Cerebellar cortex (tissue), 1 donor: ENCODE results near the gene SYTL4.

Source experiments
- DNase-seq: peaks from one replicate; pipeline ENCODE4 v3.0.0-alpha.2; 2015; ENCODE audit warnings: low spot score

The SYTL4 gene

DNA sequence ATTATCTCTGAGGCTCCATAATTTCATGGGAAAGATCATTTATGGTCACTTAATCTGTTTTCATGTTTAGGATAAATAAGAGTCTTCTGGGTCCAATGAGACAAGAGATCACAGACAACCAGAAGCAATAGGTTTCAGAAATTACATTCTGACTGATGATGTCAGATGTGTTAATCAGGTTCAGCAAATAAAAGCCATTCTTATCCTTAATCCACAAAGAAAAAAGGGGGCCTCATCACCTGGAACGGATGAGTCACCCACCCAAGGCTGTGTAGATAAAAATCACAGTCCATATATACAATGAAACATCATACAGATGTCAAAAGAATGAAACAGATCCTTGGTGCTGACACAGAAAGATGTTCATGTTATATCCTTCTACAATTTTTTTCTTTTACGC lies 36.6 kb downstream of the SYTL4 start:
- DNase-seq = no peak

DNA sequence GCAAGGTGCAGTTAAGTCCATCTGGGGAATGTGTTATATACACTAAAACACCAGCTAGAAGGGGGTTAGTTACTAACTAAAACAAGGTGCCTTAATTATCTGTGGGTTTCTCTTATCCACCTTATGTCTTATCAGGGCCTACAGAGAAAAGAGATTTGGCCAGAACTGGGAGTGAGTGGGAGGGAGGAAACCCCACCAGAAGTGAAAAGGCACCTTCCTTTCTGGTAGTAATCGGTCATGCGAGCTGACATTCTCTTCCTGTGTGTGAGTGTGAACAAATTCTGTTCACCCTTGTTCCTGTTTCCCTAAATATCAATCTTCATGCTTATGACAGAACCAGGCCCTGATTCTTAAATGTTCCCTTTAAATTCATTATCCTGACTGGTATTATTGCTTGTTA lies 44.4 kb downstream of the SYTL4 start:
- no peak for DNase-seq

DNA sequence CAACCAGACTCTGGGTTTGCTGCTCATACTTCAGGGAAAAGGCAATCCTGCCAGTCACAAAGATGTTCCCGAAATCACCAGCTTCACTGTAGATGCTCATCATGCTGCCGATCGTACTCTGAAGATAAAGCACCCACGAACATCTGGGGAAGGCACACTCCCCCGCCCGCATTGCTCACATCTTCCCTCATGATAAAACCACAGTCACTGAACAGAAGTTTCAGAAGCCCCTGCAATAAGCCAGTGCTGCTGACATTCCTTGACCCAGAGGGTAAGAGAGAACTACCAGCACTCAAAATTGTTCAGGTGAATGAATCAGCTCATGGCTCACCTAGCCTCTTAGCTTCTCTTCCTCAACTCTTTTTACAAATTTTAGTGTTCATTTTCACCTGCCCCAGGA lies 44.8 kb downstream of the SYTL4 start:
- DNase-seq = no peak

DNA sequence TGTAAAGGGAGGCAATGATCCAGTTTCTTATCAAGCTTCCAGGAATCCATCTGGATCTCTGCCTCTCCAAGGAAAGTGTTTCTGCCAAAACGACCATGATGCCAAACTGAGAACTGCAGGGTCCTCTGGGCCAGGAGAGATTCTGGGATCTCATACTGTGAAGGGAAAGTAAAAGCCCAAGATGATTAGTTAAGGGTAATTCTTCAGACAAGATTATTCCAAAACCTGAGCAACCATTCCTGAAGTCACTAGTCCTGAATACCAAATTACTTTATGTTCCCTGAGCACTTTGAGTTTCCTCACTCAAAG lies 46.0 kb downstream of the SYTL4 start:
- DNase-seq = no peak

DNA sequence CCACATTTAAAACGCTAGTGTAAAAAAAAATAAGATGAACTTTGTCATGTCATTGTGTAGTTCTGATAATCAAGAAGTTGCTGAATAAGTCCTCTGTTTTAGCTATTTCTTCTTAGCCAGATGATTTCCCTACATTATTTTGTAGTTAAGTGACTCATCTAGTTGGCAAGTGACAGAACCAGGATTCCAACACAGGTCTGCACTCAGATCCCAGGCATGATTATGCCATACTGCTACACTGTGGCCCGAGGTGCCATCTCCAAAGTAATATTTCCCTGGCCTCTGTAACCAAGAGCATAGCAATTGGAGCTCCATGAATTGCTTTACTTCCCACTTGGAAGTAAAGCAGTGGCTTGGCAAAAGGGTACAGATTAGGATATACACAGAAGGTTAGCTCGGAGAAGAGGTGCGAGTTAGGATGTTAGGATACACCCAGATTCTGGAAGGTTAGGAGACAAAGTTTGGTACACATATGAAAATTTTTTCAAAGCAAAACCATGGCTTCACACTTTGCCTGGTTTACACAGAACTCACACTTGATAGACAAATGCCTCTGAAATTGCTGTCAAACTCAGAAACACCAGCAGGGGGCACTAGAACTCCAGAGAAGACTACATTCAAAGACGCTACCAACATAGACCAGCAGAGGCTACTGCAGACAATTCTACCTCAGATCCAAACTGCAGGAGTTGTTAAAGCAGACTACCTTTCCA lies 46.5 kb downstream of the SYTL4 start:
- peak; percentile 65 for DNase-seq

DNA sequence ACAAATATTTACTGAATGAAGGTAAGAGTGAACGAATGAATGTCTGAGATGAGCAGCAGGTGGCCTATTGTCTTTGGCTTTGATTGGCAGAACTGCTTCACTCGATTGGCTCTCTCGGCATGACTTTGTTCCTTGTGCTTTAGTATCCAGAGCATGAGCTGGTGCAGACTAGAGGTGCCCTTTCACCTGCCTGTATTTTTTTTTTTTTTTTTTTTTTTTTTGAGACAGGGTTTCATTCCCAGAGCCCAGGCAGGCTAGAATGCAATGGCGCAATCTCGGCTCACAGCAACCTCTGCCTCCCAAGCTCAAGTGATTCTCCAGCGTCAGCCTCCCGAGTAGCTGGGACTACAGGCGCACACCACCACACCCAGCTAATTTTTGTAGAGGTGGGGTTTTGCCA lies 49.0 kb downstream of the SYTL4 start:
- no peak for DNase-seq

DNA sequence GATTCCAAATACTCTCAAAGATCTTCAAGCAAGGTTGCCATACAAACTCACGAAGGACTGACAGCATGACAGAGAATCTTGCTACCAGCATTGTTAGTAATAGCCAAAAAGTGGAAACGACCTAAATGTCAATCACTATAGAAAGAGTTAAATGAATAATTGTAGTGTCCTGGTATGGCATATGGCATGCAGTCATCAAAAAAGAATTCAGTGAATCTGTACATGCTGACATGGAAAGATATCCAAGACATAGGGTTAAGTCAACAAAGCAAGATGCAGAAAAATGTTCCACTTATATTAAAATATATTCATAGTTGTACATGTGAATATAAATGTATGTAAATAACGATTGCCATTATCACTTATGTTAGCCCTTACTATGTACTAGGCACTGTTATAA lies 50.3 kb downstream of the SYTL4 start:
- no peak for DNase-seq

DNA sequence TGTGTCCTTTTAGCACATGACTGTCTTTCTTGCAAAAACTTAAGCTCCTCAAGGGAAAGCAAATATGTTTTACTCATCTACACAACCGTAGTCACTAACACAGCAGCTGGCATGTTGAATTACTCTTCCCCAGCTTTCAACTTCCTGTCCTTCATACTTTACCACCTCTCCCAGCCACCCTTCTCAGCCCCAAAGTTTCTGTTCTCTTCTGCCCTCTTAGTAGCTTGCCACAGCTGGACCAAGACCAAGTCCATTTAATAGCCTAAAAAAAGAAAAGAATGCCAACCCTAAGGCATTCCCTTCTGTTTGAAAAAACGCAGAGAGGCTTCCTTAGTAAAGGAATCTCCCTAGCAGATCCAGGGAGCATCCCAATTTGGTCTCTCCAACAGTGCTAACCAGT lies 51.2 kb downstream of the SYTL4 start:
- DNase-seq = no peak

DNA sequence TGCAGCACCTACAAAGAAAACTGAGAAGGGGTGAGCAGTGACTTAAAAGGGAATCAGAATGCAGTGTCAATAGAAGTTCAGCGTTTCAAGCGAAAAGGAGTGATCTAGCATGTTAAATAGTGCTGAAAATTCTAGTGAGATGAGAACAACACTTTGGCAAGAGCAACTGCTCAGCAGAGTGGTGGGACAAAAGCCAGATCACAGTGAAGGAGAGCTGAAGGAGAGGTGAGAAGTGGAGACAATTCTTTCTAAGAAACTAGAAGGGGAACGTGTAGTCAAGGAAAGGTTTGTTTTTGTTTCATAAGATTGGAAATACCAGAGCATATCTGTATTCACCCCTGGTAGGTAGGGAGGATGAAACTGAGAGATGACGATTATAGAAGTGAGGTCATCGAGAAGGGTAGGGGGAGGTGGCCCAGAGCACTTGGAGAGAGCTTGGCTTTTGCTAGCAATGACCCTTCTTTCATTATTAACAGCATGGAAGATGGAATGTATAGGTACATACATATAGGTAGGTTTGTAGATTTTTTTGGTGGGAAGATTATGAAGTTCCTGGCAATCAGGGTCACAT lies 54.2 kb downstream of the SYTL4 start:
- DNase-seq = no peak

DNA sequence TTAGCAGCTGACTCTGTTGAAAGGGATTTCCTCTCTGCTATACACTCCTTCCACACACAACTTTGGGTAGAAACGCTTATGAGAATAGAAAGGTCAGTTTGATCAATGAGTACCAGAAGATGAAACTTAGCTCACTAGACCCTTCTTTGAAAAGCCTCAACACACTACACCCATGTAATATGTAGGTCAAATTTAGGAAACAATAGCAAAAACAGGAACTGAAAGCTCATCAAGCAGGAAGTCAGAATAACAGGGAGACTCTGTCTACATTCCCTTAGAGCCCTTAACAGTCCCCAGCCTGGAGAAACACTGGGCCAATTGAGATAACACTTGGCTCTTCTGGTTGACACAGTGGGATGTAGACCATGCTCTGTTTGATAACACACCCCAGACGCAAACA lies 57.2 kb downstream of the SYTL4 start:
- no peak for DNase-seq

DNA sequence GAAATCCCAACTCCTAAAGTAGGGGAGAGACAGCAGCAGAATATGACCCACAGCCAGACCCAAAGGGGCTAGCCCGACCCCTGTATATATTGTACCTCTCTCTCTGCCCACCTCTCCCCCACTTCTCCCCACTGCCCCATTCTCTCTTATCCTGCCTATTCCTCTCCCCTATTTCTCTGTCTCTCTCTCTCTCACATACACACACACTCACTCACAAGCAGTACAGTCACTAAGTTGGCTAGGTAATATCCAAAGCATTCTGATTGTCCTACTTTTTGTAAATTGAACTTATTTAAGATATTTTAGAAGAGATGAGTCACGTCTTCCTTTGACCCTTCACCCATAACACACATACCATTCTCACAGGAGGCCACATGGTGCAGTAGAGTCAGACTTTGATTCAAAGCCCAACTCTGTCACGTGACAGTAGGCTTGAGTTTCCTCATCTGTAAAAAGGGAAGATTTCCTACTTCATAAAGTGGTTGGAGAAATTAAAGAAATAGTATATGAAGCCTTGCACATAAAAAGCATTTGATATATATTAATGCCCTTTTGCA lies 58.4 kb downstream of the SYTL4 start:
- no peak for DNase-seq

DNA sequence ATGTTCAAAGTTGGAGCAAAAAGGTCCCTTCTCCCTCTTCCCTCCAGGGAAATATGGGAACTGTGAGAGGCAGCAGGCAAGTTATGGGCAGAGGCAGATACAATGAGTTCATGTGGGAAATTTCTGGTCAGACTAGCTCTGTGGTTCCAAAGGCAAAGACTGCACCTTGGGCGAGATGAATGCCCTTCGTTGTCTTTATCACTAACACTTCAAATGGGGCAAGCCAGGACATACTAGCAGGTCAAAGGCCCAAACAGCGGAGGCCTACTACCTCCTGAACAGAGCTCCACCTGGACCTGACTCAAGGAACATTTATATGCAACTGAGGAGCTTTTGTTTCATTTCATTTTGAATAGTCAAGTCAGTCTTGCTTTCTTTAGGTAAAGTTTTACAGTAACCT lies 59.0 kb downstream of the SYTL4 start:
- DNase-seq = no peak

DNA sequence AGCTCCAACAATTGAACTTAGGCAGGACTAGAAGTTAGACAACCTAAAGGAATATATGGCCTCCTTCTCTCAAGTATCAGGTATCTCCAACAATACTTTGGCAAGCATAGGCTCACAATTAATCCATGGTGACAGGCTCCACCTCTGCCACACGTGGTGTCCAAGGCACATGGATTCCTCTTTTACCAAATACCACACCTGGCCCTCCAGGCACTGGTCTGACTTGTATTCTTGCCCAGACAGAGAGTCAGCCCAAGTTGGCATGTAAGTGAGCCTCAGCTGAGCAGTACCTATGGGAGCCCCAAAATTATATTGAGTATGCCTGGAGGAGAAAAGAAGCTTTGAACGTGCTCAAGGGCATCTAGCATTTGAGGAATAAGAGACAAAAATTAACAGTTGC lies 68.3 kb downstream of the SYTL4 start:
- DNase-seq = no peak

DNA sequence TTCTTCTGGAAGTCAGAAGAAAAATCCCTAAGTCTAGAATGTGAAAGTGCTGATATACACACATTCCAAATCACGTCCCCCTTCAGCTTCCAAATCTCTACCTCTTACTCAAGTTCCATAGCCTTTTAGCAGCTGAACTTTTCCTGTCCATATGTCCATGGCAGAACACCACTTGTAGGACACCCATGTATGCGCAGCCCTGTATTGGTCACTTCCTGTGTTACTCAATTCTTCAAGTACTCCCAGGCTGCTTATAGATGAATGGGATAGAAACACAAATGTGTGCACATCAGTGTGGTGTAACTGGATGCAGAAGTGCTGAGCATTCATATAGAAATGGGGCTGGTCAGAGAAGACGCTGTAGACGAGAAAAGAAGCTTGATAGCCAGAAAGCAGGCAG lies 69.1 kb downstream of the SYTL4 start:
- no peak for DNase-seq

DNA sequence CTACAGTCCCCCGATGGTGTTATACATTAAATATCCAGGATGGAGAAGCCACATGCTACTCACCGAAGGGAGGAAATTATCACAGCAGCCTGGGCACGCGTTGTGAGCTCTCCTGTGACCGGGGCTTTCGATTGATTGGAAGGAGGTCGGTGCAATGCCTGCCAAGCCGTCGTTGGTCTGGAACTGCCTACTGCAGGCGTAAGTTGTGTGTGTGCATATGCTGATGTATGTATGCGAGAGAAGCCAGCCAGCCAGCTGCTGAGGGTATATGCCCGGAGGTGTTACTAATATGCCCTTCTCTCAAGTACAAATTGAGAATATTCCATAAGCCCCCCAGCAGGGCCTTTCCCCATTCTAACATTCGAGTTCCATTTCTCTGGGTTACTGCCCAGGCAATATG lies 69.8 kb downstream of the SYTL4 start:
- DNase-seq = no peak

DNA sequence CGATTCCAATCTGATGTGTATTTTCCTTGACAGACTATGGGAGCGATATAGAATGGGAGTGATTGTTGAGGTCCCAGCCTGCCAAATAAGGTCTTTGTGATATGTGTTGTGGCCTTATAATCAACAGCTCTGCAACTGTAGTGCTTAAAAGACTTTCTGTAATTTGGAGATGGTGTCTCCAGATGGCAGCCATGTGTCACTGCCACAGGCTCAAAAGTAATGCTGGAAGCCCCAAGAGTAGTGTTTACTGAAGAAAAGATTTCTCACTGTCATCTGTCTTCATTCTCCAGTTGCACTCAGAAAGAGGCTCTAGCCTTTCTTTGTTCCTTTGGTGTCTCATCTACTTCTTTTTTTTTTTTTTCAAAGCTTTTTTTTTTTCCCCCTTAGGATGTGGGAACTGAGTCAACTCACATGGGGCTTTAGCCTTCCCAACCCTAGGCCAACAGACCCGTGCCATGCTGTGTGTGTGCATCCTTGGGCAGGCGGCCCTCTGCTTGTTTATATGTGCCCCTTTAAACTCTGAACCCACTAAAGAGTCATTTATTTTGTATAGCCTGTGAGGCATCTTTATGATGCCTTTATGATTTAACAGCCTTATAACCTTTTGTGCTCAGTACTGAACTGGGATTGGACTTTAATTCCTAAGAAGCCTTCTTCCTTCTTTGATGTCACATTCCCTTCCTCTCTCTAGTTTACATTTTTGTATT lies 72.3 kb downstream of the SYTL4 start:
- DNase-seq = no peak

DNA sequence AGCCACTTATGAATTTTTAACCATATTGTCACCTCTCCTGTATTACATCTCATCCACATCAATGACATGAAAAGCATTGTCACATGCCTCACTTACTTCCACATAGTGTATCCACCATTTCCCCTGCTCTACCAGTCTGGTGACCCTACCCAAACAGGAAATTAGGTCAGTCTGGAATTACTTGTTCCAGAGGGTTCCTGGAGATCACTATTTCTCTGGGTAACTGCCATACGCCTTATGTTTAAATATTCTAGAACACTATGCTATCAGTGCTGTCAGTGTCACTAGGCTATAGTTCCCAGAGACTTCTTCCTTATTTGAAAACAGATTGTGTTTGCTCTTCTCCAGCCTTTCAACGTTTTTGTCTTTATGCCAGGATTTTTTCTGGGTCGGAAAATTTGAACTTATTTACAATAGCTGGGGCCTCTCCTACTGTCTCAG lies 73.0 kb downstream of the SYTL4 start:
- DNase-seq = no peak

DNA sequence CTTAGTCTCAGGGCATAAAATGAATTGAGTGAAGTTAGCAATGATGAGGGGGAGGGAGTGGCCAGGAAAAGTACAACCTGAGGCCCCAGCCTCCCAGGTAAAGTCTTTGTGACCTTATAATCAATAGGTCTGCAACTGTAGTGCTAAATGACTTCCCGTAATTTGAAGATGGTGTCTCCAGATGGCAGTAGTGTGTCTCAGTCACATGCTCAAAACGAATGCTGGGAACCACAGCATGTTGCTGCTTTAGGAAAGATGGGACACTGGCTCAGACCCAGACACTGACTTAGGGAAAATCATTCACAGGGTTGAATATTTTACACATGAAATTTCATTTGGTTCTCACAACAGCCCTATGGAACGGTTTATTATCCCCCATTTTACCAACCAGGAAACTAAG lies 77.7 kb downstream of the SYTL4 start:
- DNase-seq = no peak

DNA sequence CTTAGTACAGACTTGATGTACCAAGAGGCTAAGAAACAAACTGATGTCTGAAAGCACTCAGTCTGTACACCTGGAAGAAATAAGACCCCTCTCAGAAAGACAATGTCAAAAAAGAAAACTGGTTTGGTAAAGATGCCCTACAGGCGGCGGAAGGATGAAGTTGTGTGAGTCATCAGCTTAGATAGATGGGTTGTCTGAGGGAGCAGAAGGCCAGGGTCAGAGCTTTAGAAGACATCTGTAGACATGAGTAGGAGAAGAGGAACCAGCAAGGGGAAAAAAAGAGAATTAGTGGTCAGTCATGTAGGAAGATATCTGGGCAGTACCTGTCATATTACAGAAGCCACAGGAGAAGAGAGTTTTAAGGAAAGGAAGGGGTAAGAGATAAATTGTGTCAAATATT lies 79.7 kb downstream of the SYTL4 start:
- DNase-seq = no peak

DNA sequence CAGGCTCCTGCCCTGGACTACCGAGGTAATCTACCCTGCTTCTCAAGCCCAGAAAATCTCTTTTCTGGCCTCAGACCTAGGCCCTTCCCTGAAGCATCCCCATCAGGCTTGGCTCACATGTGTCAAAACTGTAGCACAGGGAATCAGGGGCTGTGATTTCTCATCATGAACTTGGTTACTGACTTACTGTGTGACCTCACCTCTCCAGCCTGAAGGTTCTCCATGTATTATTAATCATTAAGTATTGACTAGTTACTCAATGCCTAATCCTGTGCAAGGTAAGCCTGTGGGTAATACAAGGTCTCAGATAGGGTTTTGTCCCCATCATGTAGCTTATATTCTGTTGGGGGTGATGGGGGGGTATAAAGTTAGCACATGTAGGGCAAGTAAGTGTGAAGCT lies 81.1 kb downstream of the SYTL4 start:
- no peak for DNase-seq

DNA sequence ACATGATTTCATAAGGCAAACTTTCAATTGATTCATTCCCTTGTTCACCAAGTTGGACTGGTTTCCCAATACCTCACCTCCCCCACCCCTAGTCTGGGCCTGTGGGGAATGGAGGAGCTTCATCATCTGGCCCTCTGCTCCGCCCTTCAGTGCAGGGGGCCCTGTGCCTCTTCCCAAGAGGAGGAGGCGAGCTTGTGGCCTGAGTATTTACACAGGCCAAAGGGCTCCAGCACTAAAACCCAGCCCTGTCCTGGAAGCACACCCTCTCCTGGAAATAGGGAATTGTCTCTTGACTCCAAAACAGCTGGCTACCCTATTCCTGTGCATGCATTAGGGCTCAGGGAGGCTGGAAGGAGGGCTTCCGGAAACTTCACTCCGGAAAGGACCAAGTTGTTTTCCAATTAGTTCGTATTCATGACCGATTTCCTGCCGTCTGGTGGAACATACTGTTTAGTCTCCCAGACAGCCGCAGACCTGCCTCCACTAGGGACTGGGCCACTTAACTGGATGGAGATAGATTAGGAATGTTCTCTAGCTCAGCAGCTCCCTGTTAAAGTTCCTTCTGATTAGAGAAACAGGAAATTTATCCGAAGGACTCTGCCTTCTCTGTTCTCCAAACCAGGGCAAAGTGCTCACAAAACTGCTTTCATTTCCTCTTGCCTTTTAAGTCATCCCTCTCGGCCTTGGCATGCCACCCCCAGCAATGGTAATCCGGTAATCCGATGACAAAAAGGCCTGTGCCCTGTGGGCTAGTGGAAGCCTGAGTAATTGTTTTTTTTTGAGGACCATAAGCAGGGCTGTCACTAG lies 82.2 kb downstream of the SYTL4 start:
- peak; percentile 36 for DNase-seq
